Activated T-cell treated with anti-CD3 and anti-CD28 coated beads for 48 hours (primary cell): ENCODE measurements around the gene LAMA3.

Experiments
- DNase-seq: peaks from one replicate; pipeline ENCODE4 v3.0.0-alpha.2; 2020; ENCODE audit warnings: low read depth

LAMA3 gene

DNA sequence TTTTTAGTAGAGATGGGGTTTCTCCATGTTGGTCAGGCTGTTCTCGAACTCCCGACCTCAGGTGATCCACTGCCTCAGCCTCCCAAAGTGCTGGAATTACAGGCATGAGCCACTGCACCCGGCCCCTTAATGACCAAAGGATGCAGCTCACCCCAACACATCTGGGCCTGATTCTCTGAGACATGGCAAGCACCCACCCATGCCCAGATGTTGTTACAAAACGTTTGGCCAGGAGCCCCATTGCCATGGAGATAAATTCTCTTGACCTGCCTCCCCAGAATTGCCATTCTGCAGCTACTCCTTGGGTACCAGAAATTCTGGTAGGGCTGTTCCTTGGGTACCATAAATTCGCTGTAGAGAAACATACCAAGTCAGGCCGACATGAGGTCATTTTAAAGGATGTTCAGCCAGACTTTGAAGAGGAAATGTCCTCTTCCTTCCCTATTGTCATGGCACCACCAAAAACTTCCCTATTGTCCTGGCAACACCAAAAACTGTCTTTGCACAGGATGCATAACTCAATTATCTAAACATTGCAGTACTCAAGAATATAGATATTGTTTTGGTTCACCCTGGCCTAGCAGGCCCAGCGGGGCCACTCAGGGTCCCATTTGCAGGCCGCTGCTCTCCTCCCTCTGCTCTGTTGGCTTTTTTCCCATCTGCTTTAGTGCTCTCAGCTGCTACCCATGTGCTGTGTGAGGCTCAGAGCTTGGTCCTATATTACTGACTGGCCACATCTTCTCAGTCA lies 164.4 kb downstream of the LAMA3 start:
- DNase-seq: no peak

- no peak for DNase-seq
These were observed 166.5 kb downstream of the LAMA3 start for GRCh38 chr18:23855721-23856120.

DNA sequence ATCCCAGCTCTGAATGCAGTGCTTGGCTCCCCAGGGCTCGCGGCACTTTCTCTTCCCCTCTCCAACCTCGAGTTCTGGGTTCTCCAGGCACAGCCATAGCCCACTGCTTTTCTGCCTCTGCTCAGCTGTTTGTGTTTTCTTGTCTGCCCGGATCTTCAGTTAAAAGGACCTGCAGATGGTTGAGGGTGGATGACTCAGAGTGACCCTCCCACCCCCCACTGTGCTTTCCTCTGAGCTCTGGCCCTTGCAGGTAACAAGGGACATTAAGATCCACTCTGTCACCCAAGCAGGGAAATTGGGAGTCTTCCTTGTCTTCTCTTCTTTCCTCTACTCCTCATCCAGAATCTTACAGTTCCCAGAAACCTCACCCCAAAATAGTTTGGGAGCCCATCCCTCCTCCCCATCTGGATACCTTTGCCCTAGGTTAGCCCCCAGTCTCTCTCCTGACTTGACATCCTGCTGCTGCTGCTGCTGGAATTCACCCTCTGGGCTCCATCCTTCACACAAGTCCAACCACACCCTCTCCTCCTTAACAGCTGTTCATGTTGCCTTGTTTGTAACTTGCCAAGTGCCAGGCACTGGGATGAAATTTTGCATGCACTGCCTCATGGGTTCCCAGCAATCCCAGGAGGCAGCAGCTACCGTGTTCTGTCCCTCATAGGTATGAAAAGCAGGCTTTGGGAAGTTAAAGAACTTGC lies 167.4 kb downstream of the LAMA3 start:
- DNase-seq: no peak

- DNase-seq: no peak
These were observed 167.9 kb downstream of the LAMA3 start for GRCh38 chr18:23857164-23857552.

GRCh38 chr18:23857756-23858155 lies 168.5 kb downstream of the LAMA3 start:
- no peak for DNase-seq

DNA sequence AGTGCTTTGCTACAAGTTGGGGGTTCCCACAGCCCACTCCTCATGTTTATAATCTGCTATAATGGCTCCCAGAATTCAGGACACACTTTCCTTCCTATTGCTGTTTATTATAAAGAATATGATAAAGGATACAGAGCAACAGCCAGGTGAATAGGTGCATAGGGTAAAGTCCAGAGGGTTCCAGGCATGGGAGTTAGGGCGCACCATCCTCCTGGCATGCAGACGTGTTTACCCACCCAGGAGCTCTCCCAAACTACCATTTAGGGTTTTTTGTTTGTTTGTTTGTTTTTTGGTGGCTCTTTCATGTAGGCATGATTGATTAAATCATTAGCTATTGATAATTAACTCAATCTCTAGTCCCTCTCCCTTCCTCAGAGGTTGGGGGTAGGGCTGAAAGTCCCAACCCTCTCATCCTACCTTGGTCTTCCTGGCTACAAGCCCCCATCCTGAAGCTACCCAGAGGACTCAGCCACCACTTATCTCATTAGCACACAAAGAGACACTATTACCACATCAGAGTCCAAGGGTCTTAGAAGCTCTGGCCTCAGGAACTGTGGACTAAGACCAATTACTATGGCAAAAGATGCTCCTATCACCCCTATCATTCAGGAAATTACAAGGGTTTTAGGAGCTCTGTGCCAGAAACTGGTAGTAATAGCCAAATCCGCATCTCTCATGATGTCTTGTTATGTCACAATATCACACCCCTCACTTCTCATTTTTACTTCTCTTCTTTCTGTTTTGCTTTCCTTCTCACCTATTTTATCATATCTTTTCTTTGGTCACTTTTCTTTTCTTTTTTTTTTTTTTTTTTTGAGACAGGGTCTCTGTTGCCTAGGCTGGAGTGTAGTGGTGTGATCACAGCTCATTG lies 170.4 kb downstream of the LAMA3 start:
- no peak for DNase-seq

DNA sequence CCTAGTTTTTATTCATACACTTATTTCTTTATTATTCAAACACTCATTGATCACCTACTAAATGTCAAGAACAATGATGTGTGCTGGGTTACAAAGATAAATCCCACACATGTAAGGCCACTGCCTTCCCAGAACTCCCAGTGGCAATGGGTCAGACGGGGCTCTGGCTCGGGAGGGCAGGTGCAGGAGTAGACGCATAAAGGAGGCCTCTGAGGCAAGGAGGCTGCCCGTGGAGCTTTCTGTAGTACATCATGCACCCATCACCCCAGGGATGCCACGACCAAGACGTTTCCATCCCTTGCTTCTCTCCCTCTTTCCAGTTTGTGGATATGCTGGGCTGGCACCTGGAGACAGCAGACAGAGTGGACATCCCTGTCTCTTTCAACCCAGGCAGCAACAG lies 172.1 kb downstream of the LAMA3 start:
- DNase-seq: no peak

DNA sequence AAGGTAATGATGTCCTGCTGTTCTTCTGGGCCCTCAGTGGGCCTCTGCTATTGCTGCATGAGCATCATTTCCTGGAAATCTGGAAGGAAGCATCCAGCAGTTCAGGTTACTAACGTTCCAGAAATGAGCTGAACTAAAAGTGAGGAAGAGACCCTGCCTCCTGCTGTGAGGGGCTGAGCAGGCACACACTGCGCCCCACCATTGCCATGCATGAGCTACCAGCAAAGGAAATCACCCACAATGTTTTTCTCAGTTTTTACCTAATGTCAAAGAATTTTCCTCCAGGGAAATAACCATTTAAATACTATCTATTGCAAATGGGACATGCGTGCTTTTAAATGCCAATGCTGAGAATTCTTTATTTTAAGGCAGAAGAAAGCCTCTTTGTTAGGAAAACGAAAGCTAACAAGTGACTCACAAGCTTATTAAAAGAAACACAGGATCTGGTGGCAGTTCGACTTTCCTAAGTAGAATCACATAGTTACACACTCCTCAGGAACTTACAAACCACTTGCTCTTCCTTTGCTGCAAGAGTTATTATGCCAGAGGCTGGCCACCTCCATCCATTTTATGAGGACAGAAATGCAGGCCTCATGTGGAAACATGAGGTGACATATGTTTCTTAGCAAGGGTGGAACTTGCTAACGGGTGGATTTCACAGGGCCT lies 172.7 kb downstream of the LAMA3 start:
- no peak for DNase-seq

DNA sequence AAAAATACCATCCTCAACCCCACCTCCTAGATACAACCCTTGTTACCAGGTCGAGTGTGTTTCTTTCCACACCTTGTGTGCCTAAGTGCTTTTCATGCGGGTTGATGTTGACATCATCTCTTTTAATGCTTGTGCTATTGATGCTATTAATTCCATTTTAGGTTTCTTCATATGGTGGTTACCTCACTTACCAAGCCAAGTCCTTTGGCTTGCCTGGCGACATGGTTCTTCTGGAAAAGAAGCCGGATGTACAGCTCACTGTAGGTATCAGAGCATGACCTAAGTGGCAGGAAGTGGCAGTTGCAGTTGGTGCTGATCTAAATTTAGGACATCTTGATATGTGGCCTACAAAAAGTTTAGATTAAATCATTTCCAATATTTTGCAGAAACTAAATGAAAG lies 175.4 kb downstream of the LAMA3 start:
- DNase-seq: no peak

DNA sequence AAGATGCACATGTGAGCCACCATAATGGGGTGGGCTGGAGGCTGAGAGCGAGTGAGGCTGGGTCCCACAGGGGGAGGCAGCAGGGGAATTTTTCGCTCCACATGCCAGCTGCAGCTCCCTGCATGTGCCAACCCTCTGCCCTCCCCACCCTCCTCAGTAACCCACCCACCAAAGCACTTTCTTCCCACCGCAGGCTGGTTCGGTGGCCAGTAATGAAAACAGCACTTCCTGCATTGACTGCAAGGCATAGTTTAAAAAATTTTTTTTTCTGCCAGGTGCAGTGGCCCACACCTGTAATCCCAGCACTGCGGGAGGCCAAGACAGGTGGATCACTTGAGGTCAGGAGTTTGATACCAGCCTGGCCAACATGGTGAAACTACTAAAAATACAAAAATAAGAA lies 177.8 kb downstream of the LAMA3 start:
- DNase-seq: no peak

DNA sequence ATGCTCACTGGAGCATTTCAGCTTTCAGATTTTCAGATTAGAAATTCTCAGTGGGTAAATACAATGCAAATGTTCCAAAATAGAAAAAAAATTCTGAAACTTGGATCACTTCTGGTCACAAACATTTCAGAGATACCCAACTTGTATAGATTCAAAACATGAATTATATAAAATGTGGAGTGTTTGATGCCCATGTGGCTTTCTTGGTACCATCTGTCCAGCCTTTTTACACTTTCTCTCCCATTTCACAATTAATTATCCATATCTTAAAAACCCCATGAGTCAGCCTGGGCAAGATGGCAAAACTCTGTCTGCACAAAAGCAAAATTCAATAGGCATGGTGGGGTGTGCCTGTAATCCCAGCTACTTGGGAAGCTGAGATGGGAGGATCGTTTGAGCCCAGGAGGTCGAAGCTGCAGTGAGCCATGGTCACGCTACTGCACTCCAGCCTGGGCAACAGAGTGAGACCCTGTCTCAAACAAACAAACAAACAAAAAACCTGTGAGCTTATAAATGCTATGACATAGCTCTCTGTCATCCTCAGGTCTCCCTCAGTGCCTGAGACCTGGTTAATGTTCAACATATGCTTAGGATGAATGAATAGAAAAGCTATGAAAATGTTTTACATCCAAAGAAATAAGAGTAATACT lies 179.0 kb downstream of the LAMA3 start:
- no peak for DNase-seq

GRCh38 chr18:23870676-23871380 lies 181.6 kb downstream of the LAMA3 start:
- DNase-seq: no peak

DNA sequence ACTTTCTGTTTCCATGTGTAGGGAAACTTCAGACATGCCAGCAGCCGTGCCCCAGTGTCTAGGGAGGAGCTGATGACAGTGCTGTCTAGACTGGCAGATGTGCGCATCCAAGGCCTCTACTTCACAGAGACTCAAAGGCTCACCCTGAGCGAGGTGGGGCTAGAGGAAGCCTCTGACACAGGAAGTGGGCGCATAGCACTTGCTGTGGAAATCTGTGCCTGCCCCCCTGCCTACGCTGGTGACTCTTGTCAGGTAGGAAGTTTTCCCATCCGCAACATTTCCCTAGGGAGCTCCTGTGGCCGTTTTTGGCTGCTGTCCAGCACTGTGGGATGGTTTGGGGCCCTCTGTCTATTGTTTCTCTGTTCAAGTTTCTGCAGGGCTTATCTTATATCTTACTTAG lies 182.2 kb downstream of the LAMA3 start:
- DNase-seq: no peak

DNA sequence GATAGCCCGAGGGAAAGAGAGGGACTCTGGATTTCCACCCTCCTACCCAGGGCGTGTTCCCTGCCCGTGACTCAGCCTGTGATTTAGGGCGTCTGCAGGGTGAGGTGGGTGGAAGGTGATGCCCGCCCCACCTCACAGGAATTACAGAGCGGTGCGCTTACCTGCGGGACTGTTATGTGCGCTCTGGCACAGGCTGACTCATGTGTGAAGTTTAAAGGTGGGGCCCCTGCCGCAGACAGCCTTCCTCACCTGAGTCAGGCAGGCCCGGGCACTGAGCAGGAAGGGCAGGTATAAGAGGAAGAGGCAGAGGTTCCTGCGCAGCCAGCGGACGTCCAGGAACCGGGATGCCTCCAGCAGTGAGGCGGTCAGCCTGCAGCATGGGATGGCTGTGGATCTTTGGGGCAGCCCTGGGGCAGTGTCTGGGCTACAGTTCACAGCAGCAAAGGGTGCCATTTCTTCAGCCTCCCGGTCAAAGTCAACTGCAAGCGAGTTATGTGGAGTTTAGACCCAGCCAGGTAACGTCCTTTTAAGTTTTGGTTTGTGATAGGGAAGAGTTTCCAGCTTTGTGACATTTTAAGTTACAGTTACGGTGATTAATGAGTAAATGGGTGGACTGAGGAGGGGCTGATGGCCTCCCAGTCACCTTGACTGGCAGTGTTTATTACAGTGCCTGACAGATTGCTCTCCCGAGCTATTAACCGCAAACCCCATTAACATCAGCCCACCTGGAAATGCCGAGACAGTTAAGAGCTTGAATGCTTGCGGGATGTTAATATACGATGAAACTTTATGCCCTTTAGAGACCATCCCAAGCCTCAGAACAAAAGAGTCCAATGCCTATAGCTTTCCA lies 183.7 kb downstream of the LAMA3 start:
- DNase-seq: no peak

DNA sequence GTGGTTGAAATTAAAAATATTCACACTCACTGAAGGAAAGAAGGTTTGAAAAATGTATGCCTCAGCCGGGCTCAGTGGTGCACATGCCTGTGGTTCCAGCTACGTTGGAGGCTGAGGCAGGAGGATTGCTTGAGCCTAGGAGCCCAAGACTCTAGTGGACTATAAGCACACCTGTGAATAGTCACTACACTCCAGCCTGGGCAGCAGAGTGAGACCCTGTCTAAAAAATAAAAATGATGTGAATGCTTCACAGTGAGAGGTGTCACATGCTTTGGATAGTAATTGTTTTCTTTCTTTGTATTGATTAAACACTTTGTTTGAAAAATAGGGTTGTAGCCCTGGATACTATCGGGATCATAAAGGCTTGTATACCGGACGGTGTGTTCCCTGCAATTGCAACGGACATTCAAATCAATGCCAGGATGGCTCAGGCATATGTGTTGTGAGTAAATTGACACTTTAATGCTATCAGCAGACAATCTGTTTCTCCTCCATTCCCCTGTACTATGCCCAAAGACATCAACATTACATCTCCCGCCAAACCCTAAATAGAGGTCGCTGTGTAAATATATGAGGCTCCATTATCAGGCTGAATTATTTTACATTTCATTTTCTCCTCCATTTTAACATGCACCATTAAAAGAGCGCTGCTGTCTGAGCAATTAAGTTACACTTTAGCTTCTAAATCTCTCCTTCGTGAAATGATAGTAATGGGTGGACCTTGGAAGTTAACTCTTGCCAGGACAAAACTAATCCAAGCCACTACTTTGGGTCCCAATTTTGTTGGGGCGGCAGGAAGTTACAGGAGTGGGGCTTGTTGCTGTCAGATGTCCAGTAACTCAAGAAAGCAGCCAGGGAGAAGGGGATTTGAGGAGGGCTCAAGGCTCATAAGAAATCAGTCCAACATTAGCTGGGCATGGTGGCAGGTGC lies 187.0 kb downstream of the LAMA3 start:
- DNase-seq: no peak

GRCh38 chr18:23876921-23877320 lies 187.7 kb downstream of the LAMA3 start:
- no peak for DNase-seq

DNA sequence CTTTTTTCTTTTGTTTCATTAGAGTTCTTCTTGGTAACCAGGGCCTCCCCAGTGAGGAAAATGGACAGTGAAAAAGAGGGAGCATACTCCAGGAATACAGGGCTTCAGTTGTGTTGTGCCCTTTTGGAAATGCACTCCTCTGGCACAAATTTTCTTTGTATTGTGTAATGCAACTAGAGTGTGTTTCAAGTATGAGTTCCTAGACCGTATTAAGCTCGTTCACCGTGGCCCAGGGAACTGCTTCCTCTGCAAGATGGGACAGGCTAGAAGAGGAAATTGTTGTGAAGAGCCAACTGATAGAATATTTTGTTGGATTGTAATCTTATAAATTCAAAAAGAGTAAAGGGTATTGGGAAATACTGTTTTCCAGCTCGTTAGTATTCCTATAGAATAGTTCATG lies 188.1 kb downstream of the LAMA3 start:
- no peak for DNase-seq

- DNase-seq: no peak
These were observed 189.2 kb downstream of the LAMA3 start for GRCh38 chr18:23878336-23878900.

DNA sequence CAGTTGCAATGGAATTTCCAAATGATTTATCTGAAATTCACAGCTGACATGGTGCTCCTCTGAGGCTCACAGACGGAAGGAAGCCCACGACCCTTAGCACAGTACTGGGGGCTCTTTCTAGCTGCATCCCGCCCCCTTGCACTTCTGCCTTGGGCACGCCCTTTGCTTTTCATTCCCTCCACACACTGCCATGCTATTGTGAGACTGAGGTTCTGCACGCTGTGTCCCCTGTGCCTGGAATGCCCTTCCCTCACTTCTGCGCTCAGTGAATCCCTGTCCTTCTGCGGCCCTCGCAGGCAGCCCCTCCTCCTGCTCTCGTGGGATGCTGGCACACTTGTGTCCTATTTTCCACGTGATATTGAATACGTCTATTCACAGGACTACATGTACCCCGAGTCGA lies 189.9 kb downstream of the LAMA3 start:
- DNase-seq: no peak
